Stromal cell of bone marrow (primary cell): ENCODE data around the gene AIFM1.

ENCODE experiments used
- DNase-seq: peaks from one replicate; pipeline ENCODE4 v3.0.0-alpha.2; 2012; ENCODE audit warnings: low read depth

AIFM1 gene

GRCh38 chrX:130091980-130092522 is 73.6 kb downstream of the AIFM1 start:
- DNase-seq: no peak

GRCh38 chrX:130090364-130090763 is 75.3 kb downstream of the AIFM1 start:
- no peak for DNase-seq

- no peak for DNase-seq
These were observed 79.0 kb downstream of the AIFM1 start for GRCh38 chrX:130086447-130087206.

- DNase-seq: no peak
These were observed 79.8 kb downstream of the AIFM1 start for GRCh38 chrX:130085551-130086446.

GRCh38 chrX:130084631-130085237 is 80.9 kb downstream of the AIFM1 start:
- no peak for DNase-seq

GRCh38 chrX:130083656-130084382 is 81.8 kb downstream of the AIFM1 start:
- no peak for DNase-seq

GRCh38 chrX:130083107-130083490 is 82.5 kb downstream of the AIFM1 start:
- no peak for DNase-seq

- DNase-seq: no peak
These were observed 83.2 kb downstream of the AIFM1 start for GRCh38 chrX:130082244-130083106.

- no peak for DNase-seq
These were observed 84.1 kb downstream of the AIFM1 start for GRCh38 chrX:130081421-130082045.

GRCh38 chrX:130080791-130081367 is 84.8 kb downstream of the AIFM1 start:
- DNase-seq: no peak

- DNase-seq: peak; percentile 59
These were observed 85.7 kb downstream of the AIFM1 start for GRCh38 chrX:130079824-130080406.
